Measurements from ENCODE around the gene REEP1.

- TF ChIP-seq CTCF (conservative IDR thresholded peaks at IDR 0.05; ENCODE audit: low read length) (no peak), EZH2phosphoT487 (IDR thresholded peaks at IDR 0.05; ENCODE audit: borderline replicate concordance, low read depth, low read length) (no peak)
Observed at GRCh38 chr2:86375623-86376022, 38.2 kb upstream of the REEP1 start.
